ENCODE measurements around the gene TAF5.

Gene TAF5

DNA sequence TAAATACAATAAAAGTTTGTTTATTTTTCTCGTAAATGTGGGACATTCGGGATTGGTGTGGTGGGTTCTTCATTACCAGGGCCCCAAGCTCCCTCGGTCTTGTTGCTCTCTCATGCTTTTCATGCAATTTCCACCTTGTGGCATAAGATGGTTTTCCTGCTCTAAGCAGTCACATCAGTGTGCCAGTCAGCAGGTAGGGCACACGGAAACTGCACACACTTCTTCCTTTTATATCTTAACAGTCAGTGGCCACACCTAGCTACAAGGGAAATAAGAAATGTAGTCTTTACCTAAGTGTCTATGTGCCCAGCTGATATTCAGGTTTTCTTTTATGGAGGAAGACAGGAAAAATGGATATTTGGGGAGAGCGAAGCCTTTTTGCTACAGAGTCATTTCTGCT is 6.5 kb downstream of the TAF5 start:
- TF ChIP-seq, protein P1, sequence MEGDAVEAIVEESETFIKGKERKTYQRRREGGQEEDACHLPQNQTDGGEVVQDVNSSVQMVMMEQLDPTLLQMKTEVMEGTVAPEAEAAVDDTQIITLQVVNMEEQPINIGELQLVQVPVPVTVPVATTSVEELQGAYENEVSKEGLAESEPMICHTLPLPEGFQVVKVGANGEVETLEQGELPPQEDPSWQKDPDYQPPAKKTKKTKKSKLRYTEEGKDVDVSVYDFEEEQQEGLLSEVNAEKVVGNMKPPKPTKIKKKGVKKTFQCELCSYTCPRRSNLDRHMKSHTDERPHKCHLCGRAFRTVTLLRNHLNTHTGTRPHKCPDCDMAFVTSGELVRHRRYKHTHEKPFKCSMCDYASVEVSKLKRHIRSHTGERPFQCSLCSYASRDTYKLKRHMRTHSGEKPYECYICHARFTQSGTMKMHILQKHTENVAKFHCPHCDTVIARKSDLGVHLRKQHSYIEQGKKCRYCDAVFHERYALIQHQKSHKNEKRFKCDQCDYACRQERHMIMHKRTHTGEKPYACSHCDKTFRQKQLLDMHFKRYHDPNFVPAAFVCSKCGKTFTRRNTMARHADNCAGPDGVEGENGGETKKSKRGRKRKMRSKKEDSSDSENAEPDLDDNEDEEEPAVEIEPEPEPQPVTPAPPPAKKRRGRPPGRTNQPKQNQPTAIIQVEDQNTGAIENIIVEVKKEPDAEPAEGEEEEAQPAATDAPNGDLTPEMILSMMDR (conservative IDR thresholded peaks at IDR 0.05; ENCODE audit: low read depth, low read length), result no peak
- H3K4me3 ChIP-seq (ENCODE audit: low read length), result no peak overlapping the region
- DNase-seq (ENCODE audit: low read depth), result no peak

GRCh38 chr10:103382769-103383168 is 15.0 kb downstream of the TAF5 start:
- TF ChIP-seq, protein P1 (conservative IDR thresholded peaks at IDR 0.05; ENCODE audit: low read depth, low read length), result no peak
- DNase-seq (ENCODE audit: low read depth), result no peak
- H3K4me3 ChIP-seq (ENCODE audit: low read length), result no peak overlapping the region

GRCh38 chr10:103394180-103394579 is 26.4 kb downstream of the TAF5 start:
- TF ChIP-seq, protein P1 (conservative IDR thresholded peaks at IDR 0.05; ENCODE audit: low read depth, low read length), result no peak
- no peak for DNase-seq (ENCODE audit: low read depth)

DNA sequence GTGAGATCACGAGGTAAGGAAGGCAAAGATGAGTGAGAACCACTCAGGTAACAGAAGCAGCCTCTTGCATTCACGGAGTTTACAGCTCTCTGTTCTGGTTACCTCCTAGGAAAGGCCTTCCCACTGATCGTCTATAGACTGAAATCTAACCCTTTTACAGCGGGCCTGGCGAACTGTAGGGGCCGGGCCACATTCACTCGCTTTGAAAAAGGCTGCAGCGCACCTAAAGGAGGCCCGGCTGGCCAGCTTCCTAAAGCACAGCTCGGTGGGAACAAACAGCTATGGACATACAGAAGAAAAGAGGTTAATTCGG is 27.9 kb downstream of the TAF5 start:
- peak overlapping the region; percentile 99 for H3K4me3 ChIP-seq (ENCODE audit: low read length)
- peak; percentile 2 for DNase-seq (ENCODE audit: low read depth)
- TF ChIP-seq, protein P1 (conservative IDR thresholded peaks at IDR 0.05; ENCODE audit: low read depth, low read length), result no peak

More at GRCh38 chr10:103394180-103394579, 26.4 kb downstream of the TAF5 start:
- no peak overlapping the region for H3K4me3 ChIP-seq (ENCODE audit: low read length)

GRCh38 chr10:103396067-103396788 is 28.5 kb downstream of the TAF5 start, which contains the start of the genes ATP5MK and PDCD11:
ATP5MK (minus strand) TSS chr10:103396475; CDS start chr10:103392457, 4,018 bp downstream.
PDCD11 (plus strand) TSS chr10:103396626; CDS start chr10:103398427, 1,801 bp downstream.
- TF ChIP-seq, protein P1 (conservative IDR thresholded peaks at IDR 0.05; ENCODE audit: low read depth, low read length), result peak; percentile 32
- peak; percentile 93 for DNase-seq (ENCODE audit: low read depth)
- peak within 1 kb of the TSS; percentile 99 for H3K4me3 ChIP-seq (ENCODE audit: low read length)

GRCh38 chr10:103396789-103397087 is 29.0 kb downstream of the TAF5 start:
- no peak for DNase-seq (ENCODE audit: low read depth)
- TF ChIP-seq, protein P1 (conservative IDR thresholded peaks at IDR 0.05; ENCODE audit: low read depth, low read length), result no peak
- peak overlapping the region; percentile 99 for H3K4me3 ChIP-seq (ENCODE audit: low read length)

- peak overlapping the region; percentile 99 for H3K4me3 ChIP-seq (ENCODE audit: low read length)
- TF ChIP-seq, protein P1 (conservative IDR thresholded peaks at IDR 0.05; ENCODE audit: low read depth, low read length), result no peak
- no peak for DNase-seq (ENCODE audit: low read depth)
These were observed 29.5 kb downstream of the TAF5 start for GRCh38 chr10:103397191-103397825.
